ENCODE data around the gene FAM193A.
"Not testable (repeated sequence)": the region's sequence is repeated elsewhere in the genome, so short reads cannot be mapped to it uniquely, and the experiment has no call there.

Gene FAM193A, protein sequence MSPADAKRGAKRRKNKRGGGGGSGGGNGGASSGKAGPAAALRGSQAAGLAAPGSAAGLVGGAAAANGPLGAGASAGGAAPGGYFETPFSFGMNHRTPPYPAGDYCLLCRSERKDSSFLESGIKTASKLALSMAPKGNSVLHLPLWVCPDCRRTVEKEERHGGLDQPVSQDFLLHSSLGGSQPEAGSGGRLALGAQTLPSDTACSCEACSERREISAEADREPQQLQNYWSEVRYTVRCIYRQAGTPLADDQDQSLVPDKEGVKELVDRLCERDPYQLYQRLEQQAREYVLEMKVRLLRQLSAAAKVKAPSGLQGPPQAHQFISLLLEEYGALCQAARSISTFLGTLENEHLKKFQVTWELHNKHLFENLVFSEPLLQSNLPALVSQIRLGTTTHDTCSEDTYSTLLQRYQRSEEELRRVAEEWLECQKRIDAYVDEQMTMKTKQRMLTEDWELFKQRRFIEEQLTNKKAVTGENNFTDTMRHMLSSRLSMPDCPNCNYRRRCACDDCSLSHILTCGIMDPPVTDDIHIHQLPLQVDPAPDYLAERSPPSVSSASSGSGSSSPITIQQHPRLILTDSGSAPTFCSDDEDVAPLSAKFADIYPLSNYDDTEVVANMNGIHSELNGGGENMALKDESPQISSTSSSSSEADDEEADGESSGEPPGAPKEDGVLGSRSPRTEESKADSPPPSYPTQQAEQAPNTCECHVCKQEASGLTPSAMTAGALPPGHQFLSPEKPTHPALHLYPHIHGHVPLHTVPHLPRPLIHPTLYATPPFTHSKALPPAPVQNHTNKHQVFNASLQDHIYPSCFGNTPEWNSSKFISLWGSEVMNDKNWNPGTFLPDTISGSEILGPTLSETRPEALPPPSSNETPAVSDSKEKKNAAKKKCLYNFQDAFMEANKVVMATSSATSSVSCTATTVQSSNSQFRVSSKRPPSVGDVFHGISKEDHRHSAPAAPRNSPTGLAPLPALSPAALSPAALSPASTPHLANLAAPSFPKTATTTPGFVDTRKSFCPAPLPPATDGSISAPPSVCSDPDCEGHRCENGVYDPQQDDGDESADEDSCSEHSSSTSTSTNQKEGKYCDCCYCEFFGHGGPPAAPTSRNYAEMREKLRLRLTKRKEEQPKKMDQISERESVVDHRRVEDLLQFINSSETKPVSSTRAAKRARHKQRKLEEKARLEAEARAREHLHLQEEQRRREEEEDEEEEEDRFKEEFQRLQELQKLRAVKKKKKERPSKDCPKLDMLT (N-terminal part only)

DNA sequence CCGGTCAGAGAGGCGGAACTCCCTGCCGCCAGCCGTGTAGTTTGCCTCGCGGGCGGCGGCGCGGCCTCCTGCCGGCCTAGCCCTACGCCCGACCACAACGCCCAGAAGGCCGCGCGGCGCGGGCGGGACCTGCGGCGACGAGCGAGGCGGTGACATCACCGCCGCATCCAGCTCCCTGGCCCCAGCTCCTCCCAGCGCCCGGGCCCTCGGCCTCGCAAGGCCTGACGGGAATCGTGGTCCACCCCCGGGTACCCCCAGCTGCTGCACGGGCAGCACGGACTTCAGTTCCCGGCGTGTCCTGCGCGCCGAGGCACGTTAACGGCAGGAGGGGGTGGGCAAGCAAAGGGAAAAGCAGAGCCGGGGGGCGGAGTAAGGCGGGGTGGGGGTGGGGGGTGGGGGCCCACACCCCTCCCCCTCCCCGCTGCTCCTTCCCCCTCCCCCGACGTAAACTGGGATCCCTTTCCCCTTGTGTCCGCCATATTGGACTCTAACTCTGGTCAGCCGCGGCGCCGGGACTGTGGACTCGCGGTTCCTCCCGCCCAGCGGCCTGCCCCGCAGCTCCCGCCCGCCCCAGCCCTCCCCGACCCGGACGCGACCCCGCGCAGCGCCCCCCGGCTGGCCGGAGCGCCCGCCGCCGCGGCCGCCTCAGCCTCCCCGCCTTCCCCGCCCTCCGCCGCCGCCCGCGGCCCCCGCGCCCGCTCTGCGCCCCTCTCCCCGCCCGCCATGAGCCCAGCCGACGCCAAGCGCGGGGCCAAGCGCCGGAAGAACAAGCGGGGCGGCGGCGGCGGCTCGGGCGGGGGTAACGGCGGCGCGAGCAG is at the start of gene FAM193A:
Gene FAM193A, plus strand, starts transcription at position 455 of the 818 bp plus-strand sequence. Its CDS starts 269 bp downstream, at position 724.
- peak; percentile 100 for DNase-seq (ENCODE audit: low spot score)

DNA sequence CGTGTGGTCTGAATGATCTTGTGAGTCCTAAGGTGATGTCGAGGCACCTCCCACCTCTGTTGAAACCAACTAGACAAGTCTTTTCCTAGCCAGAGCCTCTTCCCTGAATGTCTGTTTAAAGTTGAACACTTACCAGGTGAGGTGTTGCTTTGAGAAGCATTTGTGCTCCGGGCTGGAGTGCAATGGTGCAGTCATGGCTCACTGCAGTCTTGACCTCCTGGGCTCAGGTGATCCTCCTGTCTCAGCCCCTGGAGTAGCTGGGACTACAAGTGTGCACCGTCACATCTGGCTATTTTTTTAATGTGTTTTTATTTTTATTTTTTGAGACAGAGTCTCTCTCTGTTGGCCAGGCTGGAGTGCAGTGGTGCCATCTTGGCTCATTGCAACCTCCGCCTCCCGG is 49.5 kb upstream of the FAM193A start:
- no peak for DNase-seq (ENCODE audit: low spot score)

DNA sequence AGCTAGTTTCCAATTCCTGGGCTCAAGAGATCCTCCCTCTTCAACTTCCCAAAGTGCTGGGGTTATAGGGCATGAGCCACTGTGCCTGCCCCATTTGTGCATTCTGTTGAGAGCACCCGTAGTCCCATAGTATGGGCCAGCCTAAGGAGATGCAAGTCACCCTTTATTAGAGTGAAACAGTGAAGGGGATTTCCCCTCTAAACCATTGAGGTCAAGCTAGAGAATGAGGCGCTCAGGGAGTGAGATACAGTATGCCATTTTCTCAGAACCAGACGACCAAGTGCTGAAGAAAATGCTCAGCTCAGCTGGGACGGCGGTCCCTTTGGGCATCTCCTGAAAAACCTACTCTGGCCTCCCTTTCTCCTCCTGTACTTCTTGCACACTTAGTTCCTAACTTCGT is 48.8 kb upstream of the FAM193A start:
- no peak for DNase-seq (ENCODE audit: low spot score)

DNA sequence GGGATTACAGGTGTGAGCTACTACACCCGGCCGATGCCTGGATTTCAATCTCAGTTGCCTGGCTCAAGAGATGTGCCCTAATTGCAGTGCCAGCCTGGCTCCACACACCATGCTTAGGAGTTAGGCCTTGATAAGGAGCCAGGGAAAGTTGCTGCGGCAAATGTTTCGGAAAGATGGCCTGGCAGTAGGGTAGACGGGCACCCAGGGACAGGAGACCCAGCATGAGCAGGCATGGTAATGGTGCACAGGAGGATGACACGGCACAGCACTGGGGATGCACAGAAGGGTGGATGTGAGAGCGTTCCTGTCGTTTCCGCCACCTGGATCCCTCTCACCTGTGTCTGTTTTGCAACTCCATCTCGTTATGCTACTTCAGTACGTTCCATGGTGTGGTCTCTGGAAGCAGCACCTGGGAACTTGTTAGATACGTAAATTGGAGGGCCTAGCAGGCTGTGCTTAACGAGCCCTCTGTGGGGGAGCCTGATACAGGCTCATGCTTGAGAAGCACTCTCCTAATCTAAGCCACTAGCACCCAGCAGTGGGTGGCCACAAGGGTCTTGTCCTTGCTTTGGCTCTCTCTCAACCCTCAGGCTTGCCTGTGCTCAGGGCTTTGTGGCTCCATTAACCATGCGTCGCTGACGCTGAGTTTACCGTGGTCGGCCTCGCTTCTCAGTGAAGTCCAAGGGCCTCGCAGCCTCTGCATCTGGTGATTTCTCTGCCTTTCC is 47.2 kb upstream of the FAM193A start:
- no peak for DNase-seq (ENCODE audit: low spot score)

DNA sequence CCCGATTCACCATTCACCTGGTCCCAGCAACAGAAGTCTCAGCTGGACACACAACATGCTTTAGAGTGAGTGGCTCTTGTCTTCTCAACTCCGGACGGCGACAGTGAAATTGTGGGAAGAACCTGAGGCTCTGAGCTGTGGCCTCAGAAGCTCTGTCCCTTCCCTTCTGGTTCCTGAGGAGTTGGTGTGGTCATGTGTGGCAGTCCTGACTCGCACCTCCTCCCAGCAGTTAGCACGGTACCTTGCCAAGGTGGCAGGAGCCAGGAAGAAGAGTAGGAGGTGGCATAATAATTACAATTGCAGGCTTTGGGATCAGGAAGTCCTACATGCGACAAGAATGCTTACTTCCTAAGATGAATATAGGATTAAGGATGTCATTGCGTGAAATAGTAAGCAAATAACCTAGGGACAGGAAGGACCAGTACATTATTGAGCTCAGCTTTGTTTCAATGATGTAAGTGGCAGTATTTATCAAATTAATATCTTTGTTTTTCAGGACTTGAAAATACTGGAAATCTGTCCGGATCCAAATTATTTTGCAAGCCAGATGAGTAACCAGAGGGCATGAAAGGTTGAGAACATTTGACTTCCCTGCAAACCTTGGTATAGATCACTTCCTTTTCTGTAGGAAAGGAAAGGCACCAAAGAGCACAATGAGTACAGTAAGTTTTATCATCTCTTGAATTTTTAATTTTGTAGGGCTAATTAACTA is 46.5 kb upstream of the FAM193A start:
- no peak for DNase-seq (ENCODE audit: low spot score)

DNA sequence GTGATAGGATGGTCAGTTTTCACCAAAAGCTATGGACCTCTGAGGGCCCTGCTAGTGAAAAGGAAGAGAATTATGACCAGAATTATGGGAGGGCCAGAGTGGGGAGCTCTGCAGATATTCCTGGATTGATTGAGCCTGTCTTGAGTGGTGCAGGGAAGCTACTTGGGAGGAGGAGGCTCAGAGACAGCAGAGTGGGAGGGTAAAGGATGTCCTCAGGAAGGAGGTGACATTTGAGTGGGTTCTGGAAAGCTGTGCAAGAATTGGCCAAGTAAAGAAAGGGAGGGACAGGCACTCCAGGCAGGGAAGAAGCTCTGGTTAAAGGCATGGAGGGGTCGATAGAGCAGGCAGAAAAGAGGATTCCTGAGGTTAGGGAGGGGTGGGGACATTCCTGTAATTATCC is 43.5 kb upstream of the FAM193A start:
- DNase-seq (ENCODE audit: low spot score): no peak

DNA sequence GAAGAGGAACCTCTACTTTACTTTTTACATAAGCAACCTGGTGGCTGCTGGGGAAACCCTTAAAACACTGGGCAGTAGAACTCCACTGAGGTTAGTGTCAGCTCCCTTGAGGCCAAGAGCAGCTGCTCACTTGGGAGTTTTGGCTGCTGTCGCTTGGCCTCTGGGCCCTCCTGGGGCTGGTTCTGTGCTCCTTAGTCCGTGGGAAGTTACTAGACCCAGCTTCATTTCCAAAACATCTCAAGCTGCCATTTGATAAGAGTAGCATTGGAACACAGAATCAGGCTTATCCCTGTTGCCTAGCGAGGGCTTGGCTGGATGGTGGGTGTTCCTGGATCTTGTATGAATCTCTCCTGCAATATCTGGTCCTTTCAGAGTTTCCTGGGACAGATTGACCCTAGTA is 41.5 kb upstream of the FAM193A start:
- DNase-seq (ENCODE audit: low spot score): no peak

DNA sequence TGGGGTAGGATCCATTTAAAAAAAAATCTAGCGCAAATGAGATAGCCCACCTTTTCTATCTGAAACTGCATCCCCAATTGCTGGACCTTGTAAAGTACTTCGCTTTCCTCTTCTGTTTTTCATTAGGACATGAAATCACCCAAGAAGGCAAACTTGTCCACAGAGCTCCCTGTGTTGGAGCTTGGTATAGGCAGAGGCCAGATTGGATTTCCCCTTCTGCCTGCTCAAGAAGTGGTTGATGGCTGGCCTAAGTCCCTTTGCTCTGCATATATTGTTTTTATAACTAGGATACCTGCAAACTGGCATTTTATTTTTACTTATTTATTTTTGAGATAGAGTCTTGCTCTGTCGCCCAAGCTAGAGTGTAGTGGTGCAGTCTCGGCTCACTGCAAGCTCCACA is 39.1 kb upstream of the FAM193A start:
- no peak for DNase-seq (ENCODE audit: low spot score)

DNA sequence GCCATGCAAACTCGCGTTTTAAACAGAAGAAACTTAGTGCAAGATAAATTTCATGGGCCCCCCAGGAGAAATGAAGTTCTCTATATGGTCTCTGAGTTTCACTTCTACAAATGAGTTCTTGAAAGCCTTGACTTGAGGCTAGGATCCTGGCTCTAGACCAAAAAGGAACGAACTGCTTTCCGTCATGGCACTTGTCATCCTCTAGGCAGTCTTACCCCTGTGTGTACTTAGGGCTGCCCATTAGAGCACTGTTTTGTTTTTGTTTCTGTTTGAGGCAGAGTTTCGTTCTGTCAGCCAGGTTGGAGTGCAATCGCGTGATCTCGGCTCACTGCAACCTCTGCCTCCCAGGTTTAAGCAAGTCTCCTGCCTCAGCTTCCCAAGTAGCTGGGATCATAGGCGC is 38.5 kb upstream of the FAM193A start:
- DNase-seq (ENCODE audit: low spot score): no peak

DNA sequence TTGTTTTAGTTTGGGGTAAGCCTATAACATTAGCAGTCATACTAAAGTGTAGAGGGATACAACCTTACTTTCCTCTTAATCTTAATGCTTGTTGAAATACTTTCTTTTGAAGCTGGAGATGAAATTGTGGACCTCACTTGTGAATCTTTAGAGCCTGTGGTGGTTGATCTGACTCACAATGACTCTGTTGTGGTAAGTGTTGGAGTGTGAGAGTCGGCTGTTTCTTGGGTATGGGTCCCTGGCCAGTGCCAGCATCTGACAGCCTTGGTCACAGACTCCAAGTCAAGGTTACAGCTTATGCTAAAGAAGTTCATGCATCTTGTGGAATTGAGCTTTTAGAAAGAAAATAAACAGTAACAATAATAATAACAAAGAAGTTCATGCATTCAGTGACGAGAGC is 35.9 kb upstream of the FAM193A start:
- no peak for DNase-seq (ENCODE audit: low spot score)

DNA sequence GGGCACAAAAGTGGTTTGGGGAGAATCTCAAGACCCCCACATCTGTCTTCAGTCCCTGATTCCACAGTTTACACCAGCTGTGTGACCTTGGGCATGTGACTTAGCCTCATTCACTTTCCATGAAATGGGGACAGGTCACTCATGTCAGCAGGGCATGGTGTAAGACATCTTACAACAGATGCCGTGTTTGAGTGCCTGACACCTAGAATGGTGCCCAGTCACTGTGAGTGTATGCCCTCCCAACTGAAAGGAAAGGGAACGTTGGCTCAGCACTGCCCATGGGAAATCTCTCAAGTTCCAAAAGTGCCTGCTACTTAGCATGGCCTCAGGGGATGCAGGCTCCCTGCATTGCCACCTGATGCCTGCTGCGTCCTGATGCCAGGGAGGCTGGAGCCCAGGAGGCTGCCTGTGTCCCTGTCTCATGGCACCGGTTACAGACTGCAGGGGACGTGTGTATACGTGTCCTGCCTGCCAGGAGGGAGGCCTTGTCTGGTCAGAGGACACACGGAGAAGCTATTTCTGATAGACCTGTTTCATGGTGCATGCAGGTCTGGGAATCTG is 35.3 kb upstream of the FAM193A start:
- DNase-seq (ENCODE audit: low spot score): no peak

DNA sequence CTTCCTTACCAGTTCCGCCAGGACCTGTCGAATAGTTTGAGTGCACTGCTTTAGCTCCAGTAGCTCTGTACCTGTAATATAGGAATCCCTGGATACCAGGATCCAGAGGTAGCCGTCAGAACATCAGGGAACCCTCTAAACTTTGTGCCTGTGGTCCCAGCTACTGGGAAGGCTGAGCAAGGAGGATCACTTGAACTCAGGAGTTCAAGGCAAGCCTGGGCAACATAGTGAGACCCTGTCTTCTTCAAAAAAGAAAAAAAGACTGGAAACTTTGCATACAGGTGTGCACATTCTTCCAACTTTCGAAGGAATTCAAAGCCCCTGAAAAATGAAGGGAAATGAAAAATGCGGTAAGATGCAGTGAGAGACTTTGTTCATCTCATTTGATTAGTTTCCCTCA is 32.6 kb upstream of the FAM193A start:
- no peak for DNase-seq (ENCODE audit: low spot score)

DNA sequence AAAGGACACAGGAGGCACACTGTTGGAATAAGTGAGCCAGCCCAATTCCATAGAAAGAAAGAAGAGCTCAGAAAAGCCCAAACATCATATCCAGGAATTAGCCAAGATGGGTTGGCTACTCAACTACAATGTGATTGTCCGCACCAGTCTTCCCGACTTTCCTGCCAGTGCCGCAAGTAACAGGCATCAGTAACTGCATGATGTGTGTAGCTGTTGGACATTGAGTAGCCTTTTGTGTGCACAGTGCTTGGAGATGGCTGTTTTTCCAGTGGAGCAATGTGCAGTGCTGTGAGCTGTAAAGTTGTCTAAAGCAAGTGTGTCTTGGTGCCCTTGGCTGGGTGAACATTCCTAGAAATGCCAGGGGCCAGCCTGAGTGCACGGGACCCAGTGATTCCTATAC is 29.2 kb upstream of the FAM193A start:
- no peak for DNase-seq (ENCODE audit: low spot score)

DNA sequence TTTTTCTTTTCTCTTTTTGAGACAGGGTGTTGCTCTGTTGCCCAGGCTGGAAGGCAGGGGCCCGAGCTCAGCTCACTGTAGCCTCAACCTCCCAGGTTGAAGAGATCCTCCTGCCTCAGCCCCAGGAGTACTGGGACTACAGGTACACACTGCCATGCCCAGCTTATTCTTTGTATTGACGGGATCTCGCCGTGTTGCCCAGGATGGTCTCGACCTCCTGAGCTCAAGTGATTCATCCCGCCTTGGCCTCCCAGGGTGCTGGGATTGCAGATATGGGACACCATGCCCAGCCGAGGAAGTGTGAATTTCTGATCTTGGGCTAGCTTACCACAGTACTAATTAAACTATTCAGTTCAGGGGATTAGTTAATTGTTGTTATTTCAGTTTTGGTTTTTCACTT is 28.6 kb upstream of the FAM193A start:
- DNase-seq (ENCODE audit: low spot score): no peak

DNA sequence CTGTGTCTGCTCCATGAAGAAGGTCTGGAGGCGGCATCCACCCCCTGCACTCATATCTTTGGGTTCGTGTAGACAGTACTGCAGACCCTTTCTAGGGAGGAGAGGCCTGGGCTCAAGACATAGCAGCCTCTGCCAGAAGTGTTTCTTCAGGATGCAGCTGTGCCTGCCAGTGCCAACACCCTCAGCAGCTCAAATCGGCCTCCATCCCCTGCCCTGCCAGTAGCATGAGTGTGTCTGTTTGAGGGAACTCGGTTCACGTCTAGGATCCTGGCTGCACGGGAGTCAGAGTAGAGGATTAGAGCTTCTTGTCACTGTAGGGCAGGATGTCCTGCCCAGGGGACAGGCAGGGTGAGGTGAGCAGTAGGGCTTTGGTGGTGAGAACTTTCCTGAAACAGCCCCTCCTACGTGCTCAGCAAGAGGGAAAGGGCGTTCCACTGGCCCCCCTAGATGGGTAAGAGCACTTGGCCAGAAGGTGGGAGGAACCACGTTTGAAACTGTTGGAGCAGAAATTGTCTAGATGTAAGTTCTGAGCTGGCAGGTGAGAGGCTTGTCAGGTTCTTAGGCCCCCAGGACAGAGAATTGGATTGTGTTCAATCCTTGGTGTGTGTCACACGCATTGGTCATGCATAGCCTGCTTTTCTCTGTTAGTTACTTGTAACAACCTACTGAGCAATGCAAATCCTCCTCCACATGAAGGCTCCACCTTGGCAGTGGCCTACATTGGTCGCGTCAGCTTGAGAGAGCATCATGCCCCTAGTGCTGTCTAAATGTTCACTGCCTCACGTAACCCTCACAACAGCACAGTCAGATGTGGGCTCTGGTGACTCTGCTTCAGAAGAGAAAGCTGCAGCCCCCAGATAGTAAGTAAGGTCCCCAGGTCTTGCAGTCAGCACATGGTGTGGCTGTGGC is 25.8 kb upstream of the FAM193A start:
- no peak for DNase-seq (ENCODE audit: low spot score)

DNA sequence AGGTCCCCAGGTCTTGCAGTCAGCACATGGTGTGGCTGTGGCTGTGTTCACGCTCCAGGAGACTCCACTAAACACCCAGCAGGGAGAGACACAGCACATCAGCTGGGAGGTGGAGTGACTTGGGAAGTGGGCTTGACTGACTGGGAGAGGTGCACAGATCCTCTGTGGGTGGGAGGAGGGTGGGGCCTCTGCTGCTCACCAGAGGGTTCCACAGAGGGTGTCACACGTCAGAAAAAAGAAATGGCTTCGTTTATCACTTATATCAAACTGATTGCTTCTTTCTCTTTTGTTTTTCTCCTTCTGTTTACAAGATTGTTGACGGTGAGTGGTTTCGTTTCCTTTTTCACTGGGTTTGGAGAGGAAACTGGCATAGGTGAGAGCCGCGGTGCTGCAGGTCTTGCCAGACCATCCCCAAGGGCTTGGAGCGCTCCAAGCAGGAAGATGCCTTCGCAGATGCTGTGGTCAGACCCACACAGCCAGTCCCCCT is 24.8 kb upstream of the FAM193A start:
- no peak for DNase-seq (ENCODE audit: low spot score)

DNA sequence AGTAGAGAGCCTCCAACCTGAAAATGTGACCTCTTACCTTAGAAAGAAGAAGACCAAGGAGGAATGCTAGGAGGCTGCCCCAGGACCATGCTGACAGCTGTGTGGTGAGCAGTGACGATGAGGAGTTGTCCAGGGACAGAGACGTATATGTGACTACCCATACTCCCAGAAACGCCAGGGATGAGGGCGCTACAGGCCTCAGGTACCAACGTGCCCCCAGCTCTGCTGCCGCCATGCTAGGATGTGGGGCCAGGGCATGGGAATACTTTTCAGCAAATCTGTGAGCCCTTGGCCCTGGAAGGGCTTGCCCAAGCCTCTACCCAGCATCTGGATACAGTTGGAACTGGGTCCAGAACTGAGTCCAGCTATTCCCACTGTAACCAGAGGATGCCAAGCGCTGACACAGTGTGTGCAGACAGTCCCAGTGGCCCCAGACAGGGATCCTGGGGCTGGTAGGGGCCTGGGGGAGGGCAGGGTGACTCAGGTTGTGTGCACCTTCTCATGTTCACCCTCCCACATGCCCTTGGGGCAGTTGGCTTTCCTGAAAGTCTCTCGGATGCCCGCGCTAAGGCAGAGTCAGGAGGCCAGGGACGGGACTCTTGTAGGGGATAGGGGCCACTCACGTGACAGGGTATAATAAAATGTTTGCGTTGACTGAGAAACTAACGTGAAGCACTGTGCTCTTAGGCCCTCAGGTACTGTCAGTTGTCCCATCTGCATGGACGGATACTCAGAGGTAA is 23.9 kb upstream of the FAM193A start:
- no peak for DNase-seq (ENCODE audit: low spot score)

DNA sequence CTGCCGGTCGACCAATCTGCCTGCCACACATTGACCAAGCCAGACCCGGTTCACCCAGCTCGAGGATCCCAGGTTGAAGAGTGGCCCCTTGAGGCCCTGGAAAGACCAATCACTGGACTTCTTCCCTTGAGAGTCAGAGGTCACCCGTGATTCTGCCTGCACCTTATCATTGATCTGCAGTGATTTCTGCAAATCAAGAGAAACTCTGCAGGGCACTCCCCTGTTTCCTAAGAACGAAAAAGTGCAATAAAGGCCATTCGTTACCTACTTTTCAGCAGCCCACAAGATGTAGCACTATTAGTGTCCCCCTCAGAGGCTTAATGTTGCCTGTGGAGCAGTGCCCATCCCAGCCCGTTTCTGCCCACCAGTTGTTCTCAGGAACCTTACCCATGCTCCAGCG is 22.3 kb upstream of the FAM193A start:
- DNase-seq (ENCODE audit: low spot score): not testable (repeated sequence)

All from left forelimb (tissue), 1 donor.